Activated naive CD8-positive, alpha-beta T cell treated with anti-CD3 and anti-CD28 coated beads for 36 hours (primary cell): ENCODE data around the gene AMIGO1. TPM values are rescaled to one million over a fixed set of nuclear protein-coding genes. Genes with fewer than 3 reads are reported as not detected.
A peak's percentile ranks its signal among the peaks of the same experiment; 100 is the strongest.

Experiments used
- DNase-seq: peaks from one replicate; pipeline ENCODE4 v3.0.0; 2021
- H3K27ac Mint-ChIP-seq: one replicate; pipeline ENCODE4 v1.8.0; 2022; ENCODE audit warnings: mild to moderate bottlenecking, moderate library complexity, mixed read lengths
- H3K27me3 Mint-ChIP-seq: one replicate; pipeline ENCODE4 v1.8.0; 2022; ENCODE audit warnings: mild to moderate bottlenecking, mixed read lengths
- H3K36me3 Mint-ChIP-seq: one replicate; pipeline ENCODE4 v1.8.0; 2021; ENCODE audit warnings: mild to moderate bottlenecking, mixed read lengths
- H3K4me1 Mint-ChIP-seq: one replicate; pipeline ENCODE4 v1.8.0; 2021; ENCODE audit warnings: mixed read lengths
- H3K4me3 Mint-ChIP-seq: one replicate; pipeline ENCODE4 v1.8.0; 2022; ENCODE audit warnings: mild to moderate bottlenecking, moderate library complexity, mixed read lengths
- H3K9me3 Mint-ChIP-seq: one replicate; pipeline ENCODE4 v1.8.0; 2022; ENCODE audit warnings: mixed read lengths
- total RNA-seq, 2 experiments: library from RNA; stranded (reverse); gene quantifications; one replicate each; pipeline ENCODE4 v1.2.3, GENCODE V29; 2021

AMIGO1 gene
- total RNA-seq, 2 experiments from 2014 or later, result 2.1 to 2.5 TPM

DNA sequence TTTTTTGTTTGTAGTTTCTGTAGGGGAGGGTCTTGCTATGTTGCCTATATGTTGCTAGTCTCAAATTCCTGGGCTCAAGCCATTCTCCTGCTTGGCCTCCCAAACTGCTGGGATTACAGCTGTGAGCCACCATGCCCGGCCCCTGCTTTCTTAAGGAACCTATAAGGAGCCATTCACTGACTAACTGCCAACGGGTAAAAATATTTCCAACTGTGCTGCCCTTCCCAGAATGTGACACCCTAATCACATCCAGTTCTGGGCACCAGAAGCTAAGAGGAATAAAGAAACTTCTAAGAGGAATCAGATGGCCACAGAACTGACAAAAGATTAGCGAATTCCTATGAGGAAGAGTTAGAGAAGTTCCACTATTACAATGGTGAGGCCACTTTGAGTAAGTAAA is 36.7 kb downstream of the AMIGO1 start:
- Mint-ChIP-seq H3K36me3 (no peaks in the 10 kb centered on the region), H3K4me3 (no peak overlapping the region), H3K27ac (no peak overlapping the region), H3K27me3 (peaks cover 64% of the 10 kb centered on the region), H3K4me1 (peaks cover 7% of the 10 kb centered on the region), H3K9me3 (no peaks in the 10 kb centered on the region)
- DNase-seq, result no peak

DNA sequence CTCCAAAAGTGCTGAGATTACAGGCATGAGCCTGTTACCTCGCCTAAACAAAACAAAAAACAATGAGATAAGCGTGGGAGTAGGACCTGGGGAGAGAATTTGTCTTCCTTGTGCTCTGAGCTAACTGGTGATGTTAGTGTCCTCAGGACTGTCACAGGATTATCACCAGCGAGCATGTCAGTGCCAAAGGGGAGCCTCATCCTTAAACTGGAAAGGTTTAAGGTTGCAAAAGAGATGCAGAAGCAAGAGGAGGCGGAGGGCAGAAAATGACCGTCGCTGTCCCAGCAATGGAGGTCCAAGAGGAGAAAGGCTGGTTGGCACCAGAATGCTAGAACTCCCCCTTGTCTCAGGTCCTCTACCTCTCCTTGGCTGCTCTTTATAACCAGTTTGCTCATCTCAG is 39.3 kb downstream of the AMIGO1 start:
- Mint-ChIP-seq H3K27ac (no peak overlapping the region), H3K9me3 (no peaks in the 10 kb centered on the region), H3K4me1 (peaks cover 10% of the 10 kb centered on the region), H3K36me3 (no peaks in the 10 kb centered on the region), H3K27me3 (peaks cover 70% of the 10 kb centered on the region), H3K4me3 (no peak overlapping the region)
- DNase-seq, result no peak

DNA sequence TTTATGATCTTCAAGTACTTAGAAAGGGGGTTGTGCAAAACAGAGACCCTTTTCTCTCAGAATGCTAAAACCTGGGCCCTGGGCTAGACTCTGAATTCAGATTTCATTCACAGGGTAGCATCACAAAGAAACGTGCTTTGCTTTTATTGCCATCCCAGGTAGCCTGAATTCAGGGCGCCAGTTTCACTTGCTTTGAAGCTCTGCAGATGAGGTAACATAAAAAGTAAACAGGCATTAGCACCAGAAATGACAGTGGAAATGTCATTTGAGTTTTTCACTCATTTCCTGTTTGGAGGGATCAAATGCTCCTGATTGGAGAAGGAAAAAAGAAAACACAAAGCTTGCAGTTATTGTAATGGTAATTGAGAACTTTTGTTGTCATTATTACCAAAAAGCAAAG is 40.6 kb downstream of the AMIGO1 start:
- H3K27ac Mint-ChIP-seq, result no peak overlapping the region
- no peaks in the 10 kb centered on the region for H3K36me3 Mint-ChIP-seq
- no peak overlapping the region for H3K4me3 Mint-ChIP-seq
- H3K4me1 Mint-ChIP-seq, result peaks cover 10% of the 10 kb centered on the region
- no peaks in the 10 kb centered on the region for H3K9me3 Mint-ChIP-seq
- peaks cover 78% of the 10 kb centered on the region for H3K27me3 Mint-ChIP-seq
- DNase-seq, result no peak

DNA sequence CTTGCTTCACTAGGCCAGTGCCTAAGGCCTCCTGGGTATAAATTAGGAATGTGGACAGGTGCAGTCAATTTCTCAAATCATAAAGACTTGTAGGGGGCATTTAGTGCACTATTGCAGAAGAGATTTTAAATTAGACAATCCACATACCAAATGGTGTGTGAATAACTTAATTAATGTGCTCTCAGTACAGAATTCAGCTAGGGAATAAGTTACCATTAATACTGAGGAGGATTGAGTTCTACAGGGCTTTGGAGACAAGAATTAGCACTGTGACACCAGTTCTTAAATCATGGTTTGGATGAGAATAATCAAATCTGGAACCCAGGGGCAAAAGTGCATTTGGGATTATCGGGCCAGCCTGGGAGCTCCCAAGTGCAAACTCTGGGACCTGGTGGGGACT is 41.5 kb downstream of the AMIGO1 start:
- Mint-ChIP-seq H3K27me3 (peaks cover 85% of the 10 kb centered on the region), H3K4me3 (no peak overlapping the region), H3K36me3 (no peaks in the 10 kb centered on the region), H3K4me1 (peaks cover 10% of the 10 kb centered on the region), H3K9me3 (no peaks in the 10 kb centered on the region), H3K27ac (no peak overlapping the region)
- DNase-seq, result no peak

DNA sequence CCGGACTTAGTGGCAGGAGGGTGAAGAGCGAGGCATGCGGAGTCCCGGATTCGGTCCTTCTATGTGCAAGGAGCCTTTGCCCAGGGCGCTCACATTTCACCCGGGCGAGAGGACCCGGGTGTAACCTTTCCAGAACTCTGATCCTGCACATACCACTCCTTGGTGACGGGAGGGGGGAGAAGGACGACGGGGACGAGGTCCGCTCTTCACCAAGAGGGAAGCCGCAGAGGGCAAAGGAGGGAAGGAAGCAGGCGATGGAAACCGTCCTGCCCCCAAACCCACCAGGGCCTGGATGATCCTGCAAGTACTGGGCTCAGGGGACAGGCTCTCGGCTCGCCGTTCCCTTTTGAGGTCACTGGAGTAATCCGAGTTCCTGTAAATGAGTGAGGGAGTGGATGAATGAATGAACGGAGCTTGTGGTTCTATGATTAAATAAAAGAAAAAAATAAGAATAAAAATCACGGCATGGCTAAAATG is 42.2 kb downstream of the AMIGO1 start:
- peak overlapping the region; percentile 32 for H3K4me3 Mint-ChIP-seq
- peaks cover 84% of the 10 kb centered on the region for H3K27me3 Mint-ChIP-seq
- no peak overlapping the region for H3K27ac Mint-ChIP-seq
- H3K36me3 Mint-ChIP-seq, result no peaks in the 10 kb centered on the region
- H3K4me1 Mint-ChIP-seq, result peaks cover 10% of the 10 kb centered on the region
- H3K9me3 Mint-ChIP-seq, result no peaks in the 10 kb centered on the region
- DNase-seq, result no peak

DNA sequence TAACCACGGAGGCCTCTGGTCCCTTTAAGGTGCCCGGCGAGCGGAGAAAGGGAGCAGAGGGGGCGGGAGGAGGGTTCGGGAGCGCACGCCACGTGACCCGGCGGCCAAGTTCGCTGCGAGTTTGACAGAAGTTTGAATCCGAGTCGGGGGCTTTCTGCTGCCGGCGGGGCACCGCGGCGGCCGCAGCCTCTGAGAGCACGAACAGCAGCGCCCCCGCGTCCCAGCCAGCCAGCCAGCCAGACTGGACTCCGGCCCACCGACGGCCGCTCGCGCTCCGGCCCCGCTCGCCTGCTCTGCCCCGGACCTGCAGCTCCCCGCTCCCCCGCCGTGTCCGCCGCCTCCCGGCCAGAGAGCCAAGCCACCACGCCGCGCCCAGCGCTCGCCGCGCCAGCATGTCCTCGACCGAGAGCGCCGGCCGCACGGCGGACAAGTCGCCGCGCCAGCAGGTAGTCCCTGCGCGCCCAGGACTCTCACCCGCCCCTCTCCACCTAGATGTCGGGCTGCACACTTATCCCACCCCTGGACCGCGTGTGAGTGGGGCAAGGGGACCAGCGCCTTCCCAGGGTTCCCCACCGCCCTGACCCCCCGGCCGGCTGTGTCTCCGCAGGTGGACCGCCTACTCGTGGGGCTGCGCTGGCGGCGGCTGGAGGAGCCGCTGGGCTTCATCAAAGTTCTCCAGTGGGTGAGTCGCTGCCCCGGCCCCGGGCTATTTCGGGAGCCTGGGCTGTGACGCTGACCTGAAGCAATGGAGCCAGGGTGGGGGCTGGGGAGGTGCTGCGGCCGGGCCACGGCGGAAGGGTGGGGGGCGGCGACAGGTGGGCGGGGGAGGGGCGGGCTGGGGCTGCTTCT is 42.9 kb downstream of the AMIGO1 start, which contains the start of gene SYPL2:
Gene SYPL2, plus strand, starts transcription at position 95 of the 849 bp plus-strand sequence. Its CDS starts 298 bp downstream, at position 393.
- Mint-ChIP-seq H3K27me3 (peaks cover 86% of the 10 kb centered on the region), H3K36me3 (no peaks in the 10 kb centered on the region), H3K4me1 (peaks cover 10% of the 10 kb centered on the region)

DNA sequence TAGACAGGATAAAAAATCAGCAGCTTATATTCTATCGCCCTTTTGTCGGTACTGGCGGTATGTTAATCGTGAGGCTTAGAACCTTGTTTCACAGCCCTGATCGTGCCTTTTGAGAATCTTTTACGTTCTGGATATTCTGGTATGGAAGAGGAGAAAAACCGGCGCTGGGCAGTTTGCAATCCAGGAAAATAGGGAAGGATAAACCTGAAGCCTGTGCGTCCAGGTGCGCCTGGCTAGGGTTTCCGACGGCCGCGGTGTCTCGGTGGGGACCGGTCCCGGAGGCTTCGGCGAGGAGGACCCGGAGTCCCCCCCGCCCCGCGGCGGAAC is 43.4 kb downstream of the AMIGO1 start:
- Mint-ChIP-seq H3K27me3 (peaks cover 89% of the 10 kb centered on the region), H3K27ac (no peak overlapping the region)
- DNase-seq, result no peak

More for the DNA sequence above, 42.9 kb downstream of the AMIGO1 start, which contains the start of gene SYPL2:
- Mint-ChIP-seq H3K9me3 (no peaks in the 10 kb centered on the region), H3K4me3 (peak within 1 kb of the TSS; percentile 49), H3K27ac (no peak within 1 kb of the TSS)
- DNase-seq, result peak; percentile 17

DNA sequence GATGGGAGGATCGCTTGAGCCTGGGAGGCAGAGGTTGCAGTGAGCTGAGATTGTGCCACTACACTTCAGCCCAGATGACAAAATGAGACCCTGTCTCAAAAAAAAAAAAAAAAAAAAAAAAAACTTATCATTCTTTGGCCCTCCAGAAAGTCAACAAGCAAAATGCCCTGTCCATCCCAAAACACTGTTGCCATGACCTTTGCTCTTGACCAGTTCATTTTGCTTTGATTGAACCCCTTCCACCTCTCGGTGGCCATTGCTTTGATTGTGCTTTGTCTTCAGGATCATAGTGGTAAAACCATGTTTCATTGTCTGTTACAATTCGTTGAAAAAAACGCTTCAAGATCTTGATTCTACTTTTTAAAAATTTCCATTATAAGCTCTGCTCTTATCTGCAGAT is 51.7 kb downstream of the AMIGO1 start:
- no peaks in the 10 kb centered on the region for H3K4me1 Mint-ChIP-seq
- DNase-seq, result no peak
- no peak overlapping the region for H3K4me3 Mint-ChIP-seq
- no peaks in the 10 kb centered on the region for H3K36me3 Mint-ChIP-seq
- H3K27ac Mint-ChIP-seq, result no peak overlapping the region
- H3K27me3 Mint-ChIP-seq, result peaks cover 48% of the 10 kb centered on the region
- H3K9me3 Mint-ChIP-seq, result peaks cover 15% of the 10 kb centered on the region

More for the DNA sequence above, 43.4 kb downstream of the AMIGO1 start:
- Mint-ChIP-seq H3K9me3 (no peaks in the 10 kb centered on the region), H3K36me3 (no peaks in the 10 kb centered on the region), H3K4me3 (peak overlapping the region; percentile 49), H3K4me1 (peaks cover 10% of the 10 kb centered on the region)

DNA sequence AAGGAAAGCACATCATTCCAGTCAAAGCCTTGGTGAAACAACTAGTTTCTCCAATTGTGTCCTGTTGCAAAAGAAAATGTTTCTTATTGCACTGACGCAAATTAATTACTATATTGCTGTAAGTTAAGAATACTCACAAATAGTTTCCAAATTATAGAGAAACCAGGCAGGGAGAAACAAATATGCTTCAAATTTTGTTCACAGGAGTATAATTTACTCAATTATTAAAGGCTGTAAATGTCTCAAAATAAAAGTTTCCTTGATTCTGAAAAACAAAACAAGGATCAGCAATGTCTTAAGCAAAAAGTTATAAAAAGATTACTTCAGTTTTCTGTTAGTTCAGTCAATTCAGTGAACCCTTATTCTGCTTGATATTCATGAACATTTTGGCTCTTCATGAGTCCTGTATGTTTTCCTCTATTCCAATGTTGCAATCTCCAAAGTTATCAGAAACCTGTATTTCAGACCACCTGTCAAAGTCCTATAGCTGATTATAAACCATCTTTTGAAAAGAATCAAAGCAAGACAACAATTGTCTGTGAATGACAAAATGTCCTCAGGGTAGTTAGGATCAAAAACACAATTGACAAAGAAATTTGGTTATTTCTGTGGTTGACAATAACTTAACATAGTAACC is 54.9 kb downstream of the AMIGO1 start:
- H3K27me3 Mint-ChIP-seq, result peaks cover 31% of the 10 kb centered on the region
- H3K36me3 Mint-ChIP-seq, result no peaks in the 10 kb centered on the region
- no peak overlapping the region for H3K27ac Mint-ChIP-seq
- DNase-seq, result no peak
- H3K4me3 Mint-ChIP-seq, result no peak overlapping the region
- H3K9me3 Mint-ChIP-seq, result peaks cover 15% of the 10 kb centered on the region
- no peaks in the 10 kb centered on the region for H3K4me1 Mint-ChIP-seq

Other genes with a start within 250 kb of the AMIGO1 start
- 10 to 100 TPM; 10.7 to 12.2 TPM for gene PSRC1, start 226.6 kb downstream of the AMIGO1 start, total RNA-seq
- not detected for gene MYBPHL, start 202.7 kb downstream of the AMIGO1 start, total RNA-seq
- gene SORT1, start 111.8 kb downstream of the AMIGO1 start, total RNA-seq, result 1 to 10 TPM; 5.6 to 6.6 TPM
- 100 to 1,000 TPM; 247 to 252 TPM for gene PSMA5, start 83.3 kb downstream of the AMIGO1 start, total RNA-seq
- not detected for gene SYPL2, start 43.2 kb downstream of the AMIGO1 start, total RNA-seq
- 10 to 100 TPM; 14.6 to 15.6 TPM for gene ATXN7L2, start 25.8 kb downstream of the AMIGO1 start, total RNA-seq
- gene CYB561D1, start 15.6 kb downstream of the AMIGO1 start, total RNA-seq, result 1 to 10 TPM; 6.3 to 8.1 TPM
- under 1 TPM in 1 of 2 experiments, not detected in 1; 0.16 TPM for gene GPR61, start 30.1 kb upstream of the AMIGO1 start, total RNA-seq
- 1 to 10 TPM; 8.4 TPM for gene GNAI3, start 38.9 kb upstream of the AMIGO1 start, total RNA-seq
- gene GNAT2, start 109.9 kb upstream of the AMIGO1 start, total RNA-seq, result under 1 TPM; 0.64 to 0.91 TPM
- 10 to 100 TPM; 89.5 to 91.4 TPM for gene AMPD2, start 110.1 kb upstream of the AMIGO1 start, total RNA-seq
- 1 to 10 TPM; 2.4 to 3.0 TPM for gene GSTM4, start 146.4 kb upstream of the AMIGO1 start, total RNA-seq
- 1 to 10 TPM; 7.4 to 8.5 TPM for gene GSTM2, start 158.3 kb upstream of the AMIGO1 start, total RNA-seq
- not detected for gene GSTM1, start 178.1 kb upstream of the AMIGO1 start, total RNA-seq
- gene GSTM5, start 202.5 kb upstream of the AMIGO1 start, total RNA-seq, result under 1 TPM in 1 of 2 experiments, not detected in 1; 0.06 TPM
- 10 to 100 TPM; 21.4 to 25.4 TPM for gene GSTM3, start 231.3 kb upstream of the AMIGO1 start, total RNA-seq